Measurements from ENCODE around the gene ARHGAP19. TPM values are rescaled to one million over a fixed set of nuclear protein-coding genes. Genes with fewer than 3 reads are reported as not detected.
"Not testable (repeated sequence)": the region's sequence is repeated elsewhere in the genome, so short reads cannot be mapped to it uniquely, and the experiment has no call there.

The ARHGAP19 gene
- polyA plus RNA-seq, 1 donor: 17.2 TPM

DNA sequence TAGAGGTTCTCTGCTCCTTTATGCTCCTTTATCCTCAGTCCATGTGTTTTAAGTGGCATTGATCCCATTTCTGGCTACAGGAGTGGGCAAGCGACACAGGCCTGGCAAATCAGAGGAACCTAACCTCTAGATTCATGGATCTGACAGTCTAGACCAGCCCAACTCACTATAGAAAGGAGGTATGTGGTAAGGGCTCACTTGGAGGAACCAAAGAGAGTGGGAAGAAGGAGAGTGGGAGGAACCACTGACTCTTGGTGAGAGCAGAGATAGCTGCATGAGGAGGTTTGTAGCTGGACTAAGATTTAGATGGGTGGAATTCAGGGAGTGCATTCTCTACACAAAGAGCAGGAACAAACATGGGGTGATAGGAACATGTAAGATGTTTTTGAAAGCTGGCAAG lies 15.0 kb upstream of the ARHGAP19 start:
- Histone ChIP-seq H3K4me1 (ENCODE audit: control insufficient read depth, insufficient read depth, low read length) (no peaks in the 10 kb centered on the region), H3K27ac (ENCODE audit: low read length) (no peak overlapping the region), H3K4me3 (ENCODE audit: low read length) (no peak overlapping the region), H3K27me3 (ENCODE audit: control insufficient read depth, insufficient read depth, low read length) (no peaks in the 10 kb centered on the region), H3K9me3 (ENCODE audit: control insufficient read depth, low read depth, low read length) (no peaks in the 10 kb centered on the region), H3K36me3 (ENCODE audit: control insufficient read depth, insufficient read depth, low read length) (no peaks in the 10 kb centered on the region)
- WGBS (ENCODE audit: insufficient coverage, low lambda C conversion rate): no CpG with 5 or more reads among the region's 1 CpG
- no peak for DNase-seq

DNA sequence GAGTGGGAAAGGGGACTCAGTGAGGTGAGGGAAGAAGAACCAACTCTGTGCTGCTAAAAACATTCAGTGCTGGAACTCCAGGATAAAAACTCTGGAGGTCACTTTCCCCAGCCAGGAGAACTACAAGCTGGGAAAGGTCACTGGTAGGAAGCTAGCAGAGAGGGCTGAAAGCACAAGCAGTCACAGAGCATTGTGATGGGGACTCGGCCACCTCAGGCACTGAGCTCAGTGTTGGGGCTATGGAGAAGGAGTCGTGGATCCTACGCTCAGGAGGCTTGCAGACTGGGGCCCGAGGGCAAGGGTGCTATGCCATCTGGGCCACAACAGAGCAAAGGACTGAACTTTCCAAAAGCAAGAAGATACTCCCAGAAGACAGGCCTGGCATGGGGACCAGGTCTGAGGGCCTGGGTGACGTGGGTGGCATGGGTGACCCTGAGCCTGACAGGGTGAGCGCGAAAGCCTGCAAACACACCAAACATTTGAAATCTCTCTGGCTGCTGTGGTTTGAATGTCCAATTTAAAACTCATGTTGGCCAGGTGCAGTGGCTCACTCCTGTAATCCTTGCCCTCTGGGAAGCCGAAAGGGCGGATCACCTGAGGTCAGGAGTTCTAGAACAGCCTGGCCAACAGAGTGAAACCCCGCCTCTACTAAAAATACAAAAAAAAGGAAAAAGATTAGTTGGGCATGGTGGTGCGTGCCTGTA lies 9.8 kb upstream of the ARHGAP19 start:
- Histone ChIP-seq H3K4me1 (ENCODE audit: control insufficient read depth, insufficient read depth, low read length) (peaks cover 12% of the 10 kb centered on the region), H3K4me3 (ENCODE audit: low read length) (no peak overlapping the region), H3K36me3 (ENCODE audit: control insufficient read depth, insufficient read depth, low read length) (no peaks in the 10 kb centered on the region), H3K27ac (ENCODE audit: low read length) (no peak overlapping the region), H3K9me3 (ENCODE audit: control insufficient read depth, low read depth, low read length) (no peaks in the 10 kb centered on the region), H3K27me3 (ENCODE audit: control insufficient read depth, insufficient read depth, low read length) (no peaks in the 10 kb centered on the region)
- no CpG with 5 or more reads among the region's 11 CpGs for WGBS (ENCODE audit: insufficient coverage, low lambda C conversion rate)
- DNase-seq: no peak

DNA sequence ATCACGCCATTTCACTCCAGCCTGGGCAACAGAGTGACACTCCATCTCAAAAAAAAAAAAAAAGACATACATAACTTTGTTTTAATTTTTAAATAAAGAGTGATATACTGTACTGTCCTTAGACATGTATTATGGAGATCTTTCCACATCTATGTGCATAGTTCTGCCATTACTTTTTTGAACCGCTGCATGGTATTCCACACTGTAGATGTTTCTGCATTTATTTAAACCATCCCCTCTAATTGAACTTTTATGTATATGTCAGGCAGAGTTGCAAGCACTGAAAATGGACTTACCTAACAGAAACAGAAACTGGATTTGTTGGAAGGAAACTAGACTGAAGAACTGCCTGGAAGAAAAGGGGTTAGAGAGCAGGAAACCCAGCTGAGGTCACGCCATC lies 8.5 kb upstream of the ARHGAP19 start:
- H3K4me1 ChIP-seq (ENCODE audit: control insufficient read depth, insufficient read depth, low read length): peaks cover 14% of the 10 kb centered on the region
- no peak overlapping the region for H3K27ac ChIP-seq (ENCODE audit: low read length)
- no CpG with 5 or more reads among the region's 3 CpGs for WGBS (ENCODE audit: insufficient coverage, low lambda C conversion rate)
- no peak overlapping the region for H3K4me3 ChIP-seq (ENCODE audit: low read length)
- H3K36me3 ChIP-seq (ENCODE audit: control insufficient read depth, insufficient read depth, low read length): no peaks in the 10 kb centered on the region
- H3K9me3 ChIP-seq (ENCODE audit: control insufficient read depth, low read depth, low read length): no peaks in the 10 kb centered on the region
- no peak for DNase-seq
- no peaks in the 10 kb centered on the region for H3K27me3 ChIP-seq (ENCODE audit: control insufficient read depth, insufficient read depth, low read length)

DNA sequence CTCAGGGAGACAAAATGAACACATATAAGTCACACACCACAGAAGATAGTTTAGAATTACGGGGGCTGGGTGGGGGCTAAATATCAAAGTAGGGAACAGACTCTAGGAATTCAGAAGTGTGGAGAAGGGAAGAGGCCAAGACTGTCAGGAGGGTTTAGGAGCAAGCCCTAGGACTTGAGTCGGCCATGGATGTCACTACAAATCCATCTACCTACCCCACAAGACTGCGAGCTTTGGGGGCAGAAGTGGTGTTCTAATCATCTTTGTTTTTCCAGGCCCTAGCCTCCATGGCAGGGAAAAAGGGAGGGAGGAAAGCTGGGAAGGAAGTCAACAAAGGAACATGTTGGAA lies 5.8 kb upstream of the ARHGAP19 start:
- DNase-seq: no peak
- Histone ChIP-seq H3K4me1 (ENCODE audit: control insufficient read depth, insufficient read depth, low read length) (peaks cover 14% of the 10 kb centered on the region), H3K36me3 (ENCODE audit: control insufficient read depth, insufficient read depth, low read length) (no peaks in the 10 kb centered on the region), H3K9me3 (ENCODE audit: control insufficient read depth, low read depth, low read length) (no peaks in the 10 kb centered on the region), H3K4me3 (ENCODE audit: low read length) (no peak overlapping the region), H3K27ac (ENCODE audit: low read length) (peak overlapping the region; percentile 96), H3K27me3 (ENCODE audit: control insufficient read depth, insufficient read depth, low read length) (no peaks in the 10 kb centered on the region)
- no CpG with 5 or more reads among the region's 3 CpGs for WGBS (ENCODE audit: insufficient coverage, low lambda C conversion rate)

DNA sequence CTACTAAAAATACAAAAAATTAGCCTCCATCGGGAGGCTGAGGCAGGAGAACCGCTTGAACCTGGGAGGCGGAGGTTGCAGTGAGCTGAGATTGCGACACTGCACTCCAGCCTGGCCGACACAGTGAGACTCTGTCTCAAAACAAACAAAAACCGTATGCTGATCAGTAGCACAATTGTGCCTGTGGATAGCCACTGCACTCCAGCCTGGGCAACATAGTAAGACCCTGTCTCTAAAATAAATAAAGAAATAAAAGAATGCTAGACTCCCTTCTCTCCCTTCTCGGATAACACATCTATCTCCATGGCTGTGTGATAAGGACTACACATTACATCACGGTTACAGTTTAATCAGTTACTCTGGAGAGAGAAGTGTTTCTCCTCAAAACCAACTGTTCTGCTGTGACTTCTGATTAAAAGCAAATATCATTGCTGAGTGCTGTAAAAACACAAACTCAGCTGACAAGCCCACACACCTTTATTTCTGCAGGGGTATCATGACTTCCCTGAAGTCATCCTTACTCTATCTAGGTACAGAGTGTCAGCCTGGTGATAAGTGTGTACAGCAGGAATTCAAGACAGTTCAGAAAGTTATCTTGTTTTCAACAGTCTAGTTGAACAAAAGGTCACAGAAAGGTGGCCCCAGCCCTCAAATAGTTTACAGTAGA lies 5.3 kb upstream of the ARHGAP19 start:
- no peaks in the 10 kb centered on the region for H3K27me3 ChIP-seq (ENCODE audit: control insufficient read depth, insufficient read depth, low read length)
- no peak overlapping the region for H3K4me3 ChIP-seq (ENCODE audit: low read length)
- peaks cover 14% of the 10 kb centered on the region for H3K4me1 ChIP-seq (ENCODE audit: control insufficient read depth, insufficient read depth, low read length)
- no CpG with 5 or more reads among the region's 8 CpGs for WGBS (ENCODE audit: insufficient coverage, low lambda C conversion rate)
- H3K36me3 ChIP-seq (ENCODE audit: control insufficient read depth, insufficient read depth, low read length): no peaks in the 10 kb centered on the region
- peak overlapping the region; percentile 96 for H3K27ac ChIP-seq (ENCODE audit: low read length)
- DNase-seq: peak; percentile 89 to 93
- no peaks in the 10 kb centered on the region for H3K9me3 ChIP-seq (ENCODE audit: control insufficient read depth, low read depth, low read length)

DNA sequence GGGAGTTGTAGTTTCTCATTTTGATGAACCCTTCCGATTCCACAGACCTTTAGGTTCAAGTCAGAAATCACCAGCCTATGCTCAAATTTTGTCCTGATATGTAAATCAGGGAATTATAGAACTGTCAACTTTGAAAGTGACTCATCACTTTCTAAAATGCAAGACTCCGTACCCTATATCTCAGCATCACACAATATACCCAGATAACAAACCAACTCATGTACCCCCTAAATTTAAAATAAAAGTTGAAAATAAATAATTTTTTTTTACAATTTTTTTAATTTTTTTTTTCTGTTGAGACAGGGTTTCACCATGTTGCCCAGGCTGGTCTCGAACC lies 393 bp upstream of the ARHGAP19 start:
- Histone ChIP-seq H3K36me3 (ENCODE audit: control insufficient read depth, insufficient read depth, low read length) (no peaks in the 10 kb centered on the region), H3K9me3 (ENCODE audit: control insufficient read depth, low read depth, low read length) (no peaks in the 10 kb centered on the region), H3K4me3 (ENCODE audit: low read length) (no peak overlapping the region), H3K27ac (ENCODE audit: low read length) (no peak overlapping the region), H3K4me1 (ENCODE audit: control insufficient read depth, insufficient read depth, low read length) (peaks cover 13% of the 10 kb centered on the region), H3K27me3 (ENCODE audit: control insufficient read depth, insufficient read depth, low read length) (no peaks in the 10 kb centered on the region)
- no peak for DNase-seq
- 79% methylated on average over 2 of the region's 3 CpGs for WGBS (ENCODE audit: insufficient coverage, low lambda C conversion rate)

DNA sequence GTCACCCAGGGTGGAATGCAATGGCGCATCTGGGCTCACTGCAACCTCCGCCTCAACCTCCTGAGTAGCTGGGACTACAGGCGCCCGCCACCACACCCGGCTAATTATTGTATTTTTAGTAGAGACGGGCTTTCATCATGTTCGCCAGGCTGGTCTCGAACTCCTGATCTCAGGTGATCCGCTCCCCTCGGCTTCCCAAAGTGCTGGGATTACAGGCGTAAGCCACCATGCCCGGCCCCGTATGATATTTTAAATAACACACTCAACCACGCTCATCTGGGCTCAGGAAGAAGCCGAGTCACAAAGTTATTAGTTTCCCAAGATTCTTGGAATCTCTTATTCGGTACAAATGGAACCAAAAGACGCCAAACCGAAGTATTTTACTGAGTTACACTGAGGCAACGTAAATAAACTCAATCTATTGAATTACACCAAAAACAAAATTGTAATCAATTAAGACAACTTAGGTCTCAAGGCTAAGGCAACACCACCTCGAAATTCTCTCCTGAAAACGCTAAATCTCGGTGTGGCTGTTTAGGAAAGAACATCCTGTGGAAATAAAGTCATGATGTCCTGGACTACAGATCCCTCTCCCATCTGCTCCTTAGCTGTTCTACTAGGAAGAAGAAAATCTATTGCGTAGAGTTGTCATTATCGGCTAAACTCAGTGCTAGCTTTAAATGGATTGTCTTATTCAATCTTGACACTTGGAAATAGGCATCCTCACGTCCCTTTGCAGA lies 910 bp downstream of the ARHGAP19 start:
- no CpG with 5 or more reads among the region's 25 CpGs for whole genome bisulfite sequencing (ENCODE audit: insufficient coverage, low lambda C conversion rate)
- DNase-seq: peak in 1 of 2 donors; percentile 18
- Histone ChIP-seq H3K9me3 (ENCODE audit: control insufficient read depth, low read depth, low read length) (no peaks in the 10 kb centered on the region), H3K36me3 (ENCODE audit: control insufficient read depth, insufficient read depth, low read length) (peaks cover 9% of the 10 kb centered on the region), H3K4me3 (ENCODE audit: low read length) (peak overlapping the region; percentile 77), H3K4me1 (ENCODE audit: control insufficient read depth, insufficient read depth, low read length) (peaks cover 7% of the 10 kb centered on the region), H3K27ac (ENCODE audit: low read length) (peak overlapping the region; percentile 97), H3K27me3 (ENCODE audit: control insufficient read depth, insufficient read depth, low read length) (no peaks in the 10 kb centered on the region)

DNA sequence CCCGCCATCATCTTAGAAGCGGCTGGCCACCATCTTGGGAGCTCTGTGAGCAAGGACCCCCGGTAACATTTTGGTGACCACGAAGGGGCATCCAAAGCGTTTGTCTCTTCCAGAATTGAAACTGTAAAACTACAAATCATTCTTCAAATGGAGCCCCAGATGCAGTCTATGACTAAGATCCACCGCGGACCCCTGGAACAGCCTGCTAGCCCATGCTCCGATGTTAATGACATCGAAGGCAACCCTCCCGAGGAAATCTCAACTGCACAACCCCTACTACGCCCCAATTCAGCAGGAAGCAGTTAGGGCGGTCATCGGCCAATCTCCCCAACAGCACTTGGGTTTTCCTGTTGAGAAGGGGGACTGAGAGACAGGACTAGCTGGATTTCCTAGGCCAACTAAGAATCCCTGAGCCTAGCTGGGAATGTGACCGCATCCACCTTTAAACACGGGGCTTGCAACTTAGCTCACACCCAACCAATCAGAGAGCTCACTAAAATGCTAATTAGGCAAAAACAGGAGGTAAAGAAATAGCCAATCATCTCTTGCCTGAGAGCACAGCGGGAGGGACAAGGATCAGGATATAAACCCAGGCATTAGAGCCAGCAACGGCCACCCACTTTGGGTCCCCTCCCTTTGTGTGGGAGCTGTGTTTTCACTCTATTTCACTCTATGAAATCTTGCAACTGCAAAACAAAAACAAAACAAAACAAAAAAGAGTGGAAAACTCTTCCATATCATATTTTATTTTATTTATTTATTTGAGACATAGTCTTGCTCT lies 1.7 kb downstream of the ARHGAP19 start:
- not testable (repeated sequence) for H3K36me3 ChIP-seq (ENCODE audit: control insufficient read depth, insufficient read depth, low read length); DNase-seq; H3K4me1 ChIP-seq (ENCODE audit: control insufficient read depth, insufficient read depth, low read length); H3K9me3 ChIP-seq (ENCODE audit: control insufficient read depth, low read depth, low read length); H3K27me3 ChIP-seq (ENCODE audit: control insufficient read depth, insufficient read depth, low read length)
- WGBS (ENCODE audit: insufficient coverage, low lambda C conversion rate): no CpG with 5 or more reads among the region's 17 CpGs
- H3K27ac ChIP-seq (ENCODE audit: low read length): peak overlapping the region; percentile 97
- H3K4me3 ChIP-seq (ENCODE audit: low read length): peak overlapping the region; percentile 77

DNA sequence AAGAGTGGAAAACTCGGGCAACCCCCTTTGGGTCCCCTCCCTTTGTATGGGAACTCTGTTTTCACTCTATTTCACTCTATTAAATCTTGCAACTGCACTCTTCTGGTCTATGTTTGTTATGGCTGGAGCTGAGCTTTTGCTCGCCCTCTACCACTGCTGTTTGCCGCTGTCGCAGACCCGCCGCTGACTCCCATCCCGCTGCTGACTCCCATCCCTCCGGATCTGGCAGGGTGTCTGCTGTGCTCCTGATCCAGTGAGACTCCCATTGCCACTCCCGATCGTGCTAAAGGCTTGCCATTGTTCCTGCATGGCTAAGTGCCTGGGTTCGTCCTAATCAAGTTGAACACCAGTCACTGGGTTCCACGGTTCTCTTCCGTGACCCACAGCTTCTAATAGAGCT lies 2.4 kb downstream of the ARHGAP19 start:
- not testable (repeated sequence) for DNase-seq; H3K27me3 ChIP-seq (ENCODE audit: control insufficient read depth, insufficient read depth, low read length)
- WGBS (ENCODE audit: insufficient coverage, low lambda C conversion rate): no CpG with 5 or more reads among the region's 13 CpGs

DNA sequence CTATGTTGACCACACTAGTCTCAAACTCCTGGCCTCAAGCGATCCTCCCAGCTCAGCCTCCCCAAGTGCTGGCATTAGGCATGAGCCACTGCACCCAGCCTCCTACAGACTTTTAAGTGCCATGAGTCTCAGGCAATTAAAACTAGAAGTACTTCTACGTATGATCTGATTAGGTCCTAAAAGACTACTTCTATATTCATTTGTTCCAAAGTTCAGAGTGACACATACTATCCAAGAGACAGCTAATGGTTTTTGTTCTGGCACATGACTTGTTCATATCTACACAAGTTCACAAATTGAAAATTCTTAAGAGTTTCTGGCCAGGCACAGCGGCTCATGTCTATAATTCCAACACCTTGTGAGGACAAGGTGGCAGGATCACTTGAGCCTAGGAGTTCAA lies 11.7 kb downstream of the ARHGAP19 start:
- no peaks in the 10 kb centered on the region for H3K9me3 ChIP-seq (ENCODE audit: control insufficient read depth, low read depth, low read length)
- peak; percentile 75 to 89 for DNase-seq
- no CpG with 5 or more reads among the region's 3 CpGs for WGBS (ENCODE audit: insufficient coverage, low lambda C conversion rate)
- peaks cover 12% of the 10 kb centered on the region for H3K4me1 ChIP-seq (ENCODE audit: control insufficient read depth, insufficient read depth, low read length)
- peak overlapping the region; percentile 78 for H3K27ac ChIP-seq (ENCODE audit: low read length)
- H3K27me3 ChIP-seq (ENCODE audit: control insufficient read depth, insufficient read depth, low read length): no peaks in the 10 kb centered on the region
- no peaks in the 10 kb centered on the region for H3K36me3 ChIP-seq (ENCODE audit: control insufficient read depth, insufficient read depth, low read length)
- no peak overlapping the region for H3K4me3 ChIP-seq (ENCODE audit: low read length)

More for the DNA sequence above, 2.4 kb downstream of the ARHGAP19 start:
- H3K36me3 ChIP-seq (ENCODE audit: control insufficient read depth, insufficient read depth, low read length); H3K4me1 ChIP-seq (ENCODE audit: control insufficient read depth, insufficient read depth, low read length); H3K9me3 ChIP-seq (ENCODE audit: control insufficient read depth, low read depth, low read length); H3K4me3 ChIP-seq (ENCODE audit: low read length); H3K27ac ChIP-seq (ENCODE audit: low read length): not testable (repeated sequence)

All from large intestine (tissue), 3 donors.